Sigmoid colon (tissue), 4 donors: Measurements from ENCODE around the gene CSNK1A1L.

Experiments used
- EP300 ChIP-seq, 4 donors: sonication (generic); formaldehyde crosslinking; IDR thresholded peaks; one replicate each; pipeline ENCODE4 v1.6.1; 2017; ENCODE audit warnings: antibody characterized with exemption in 4 of 4
- POLR2A ChIP-seq, 2 donors: fragments of 450-650 bp; IDR thresholded peaks; one replicate each; pipeline ENCODE4 v1.6.1; 2016; ENCODE audit warnings: antibody characterized with exemption in 2 of 2, mild to moderate bottlenecking in 2 of 2, moderate library complexity in 2 of 2
- POLR2AphosphoS5 ChIP-seq, 4 donors: sonication (generic); formaldehyde crosslinking; IDR thresholded peaks; one replicate each; pipeline ENCODE4 v1.6.1; 2017; ENCODE audit warnings: antibody characterized with exemption in 4 of 4
- TF ChIP-seq, protein P1 (sequence below), 4 experiments: fragments of 450-650 bp in 3 of 4; fragments of 200-600 bp in 1 of 4; IDR thresholded peaks; one replicate each; pipeline ENCODE4 v1.5.1; 2016 to 2019; ENCODE audit warnings: antibody characterized with exemption in 4 of 4, mild to moderate bottlenecking in 3 of 4, moderate library complexity in 2 of 4

DNA sequence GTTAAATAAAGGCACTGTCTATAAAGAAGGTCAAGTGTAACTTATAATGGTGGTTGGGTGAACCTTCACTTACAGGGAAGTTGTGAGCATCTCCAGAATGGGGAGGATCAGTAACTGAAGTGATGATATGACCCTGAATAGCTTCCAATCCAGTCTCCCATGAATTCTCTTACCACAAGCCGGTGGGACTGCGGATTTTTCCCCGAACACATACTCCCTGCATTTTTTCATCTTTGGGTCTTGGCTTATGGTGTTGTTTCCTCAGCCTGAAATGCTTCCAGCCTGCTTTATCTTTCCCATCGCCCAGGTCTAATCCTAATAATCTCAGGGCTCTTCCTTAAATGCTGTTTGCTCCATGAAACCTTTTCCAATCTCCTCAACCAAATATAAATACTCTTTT is 2.0 kb upstream of the CSNK1A1L start:
- TF ChIP-seq, protein P1, sequence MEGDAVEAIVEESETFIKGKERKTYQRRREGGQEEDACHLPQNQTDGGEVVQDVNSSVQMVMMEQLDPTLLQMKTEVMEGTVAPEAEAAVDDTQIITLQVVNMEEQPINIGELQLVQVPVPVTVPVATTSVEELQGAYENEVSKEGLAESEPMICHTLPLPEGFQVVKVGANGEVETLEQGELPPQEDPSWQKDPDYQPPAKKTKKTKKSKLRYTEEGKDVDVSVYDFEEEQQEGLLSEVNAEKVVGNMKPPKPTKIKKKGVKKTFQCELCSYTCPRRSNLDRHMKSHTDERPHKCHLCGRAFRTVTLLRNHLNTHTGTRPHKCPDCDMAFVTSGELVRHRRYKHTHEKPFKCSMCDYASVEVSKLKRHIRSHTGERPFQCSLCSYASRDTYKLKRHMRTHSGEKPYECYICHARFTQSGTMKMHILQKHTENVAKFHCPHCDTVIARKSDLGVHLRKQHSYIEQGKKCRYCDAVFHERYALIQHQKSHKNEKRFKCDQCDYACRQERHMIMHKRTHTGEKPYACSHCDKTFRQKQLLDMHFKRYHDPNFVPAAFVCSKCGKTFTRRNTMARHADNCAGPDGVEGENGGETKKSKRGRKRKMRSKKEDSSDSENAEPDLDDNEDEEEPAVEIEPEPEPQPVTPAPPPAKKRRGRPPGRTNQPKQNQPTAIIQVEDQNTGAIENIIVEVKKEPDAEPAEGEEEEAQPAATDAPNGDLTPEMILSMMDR (IDR thresholded peaks at IDR 0.05), result no peak
- no peak for TF ChIP-seq POLR2A (IDR thresholded peaks at IDR 0.05)
- no peak for TF ChIP-seq POLR2AphosphoS5 (IDR thresholded peaks at IDR 0.05)
- no peak for TF ChIP-seq EP300 (IDR thresholded peaks at IDR 0.05)
